NCI-H1417 (cell line): ENCODE measurements around the gene FHAD1.
"Not testable (repeated sequence)": the region's sequence is repeated elsewhere in the genome, so short reads cannot be mapped to it uniquely, and the experiment has no call there.

ENCODE experiments used
- DNase-seq, 3 experiments: peaks; one replicate each; lab custom pipeline; 2025; lab: John Stamatoyannopoulos, UW

The FHAD1 gene

GRCh38 chr1:15276691-15277446 is 29.8 kb downstream of the FHAD1 start:
- no peak for DNase-seq

- no peak for DNase-seq
Measured at GRCh38 chr1:15277447-15277838, 30.4 kb downstream of the FHAD1 start.

GRCh38 chr1:15277933-15278332 is 30.9 kb downstream of the FHAD1 start:
- DNase-seq: no peak

GRCh38 chr1:15279576-15280230 is 32.7 kb downstream of the FHAD1 start:
- DNase-seq: no peak

DNA sequence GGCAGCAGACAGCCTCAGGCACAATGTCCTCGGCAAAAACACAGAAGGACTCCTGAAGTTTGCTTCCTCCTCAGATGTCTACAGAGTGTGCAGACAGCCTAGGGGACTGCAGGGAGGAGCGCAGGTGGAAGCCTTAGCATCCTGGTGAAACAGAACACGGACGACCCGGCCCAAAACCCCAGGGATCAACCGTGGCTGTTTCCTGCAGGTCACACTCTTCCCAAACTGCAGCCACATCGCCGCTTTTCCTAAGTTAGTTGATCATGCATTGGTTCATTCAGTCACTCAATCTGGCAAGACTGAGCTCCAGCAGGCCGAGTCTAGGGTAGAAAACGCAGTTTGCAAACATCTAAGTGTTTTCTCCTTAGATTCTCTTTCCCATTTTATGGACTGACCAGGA is 33.4 kb downstream of the FHAD1 start:
- no peak for DNase-seq

GRCh38 chr1:15282038-15282437 is 35.0 kb downstream of the FHAD1 start:
- no peak for DNase-seq

GRCh38 chr1:15282810-15283474 is 35.9 kb downstream of the FHAD1 start:
- DNase-seq: peak in 1 of 3 experiments; percentile 9

GRCh38 chr1:15283526-15283925 is 36.5 kb downstream of the FHAD1 start:
- DNase-seq: peak in 1 of 3 experiments; percentile 14

DNA sequence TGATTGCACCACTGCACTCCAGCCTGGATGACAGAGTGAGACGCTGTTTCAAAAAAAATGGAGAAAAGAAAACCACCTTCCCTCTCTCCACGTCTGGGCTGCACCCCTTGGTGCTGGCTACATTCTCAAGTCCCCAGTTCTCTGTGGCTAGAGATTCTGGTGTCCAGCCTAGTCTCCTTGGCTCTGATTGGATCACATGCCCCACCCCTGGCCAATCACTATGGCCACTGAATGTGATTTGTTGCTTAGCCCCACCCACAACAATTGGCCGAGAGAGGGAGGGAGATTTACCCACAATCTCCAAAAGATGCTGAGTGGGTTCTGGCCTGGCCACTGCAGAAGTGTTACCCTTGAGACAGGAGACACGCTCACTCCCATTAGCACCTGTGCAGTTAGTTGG is 39.4 kb downstream of the FHAD1 start:
- DNase-seq: no peak

- DNase-seq: no peak
Measured at GRCh38 chr1:15287035-15287979, 40.3 kb downstream of the FHAD1 start.

DNA sequence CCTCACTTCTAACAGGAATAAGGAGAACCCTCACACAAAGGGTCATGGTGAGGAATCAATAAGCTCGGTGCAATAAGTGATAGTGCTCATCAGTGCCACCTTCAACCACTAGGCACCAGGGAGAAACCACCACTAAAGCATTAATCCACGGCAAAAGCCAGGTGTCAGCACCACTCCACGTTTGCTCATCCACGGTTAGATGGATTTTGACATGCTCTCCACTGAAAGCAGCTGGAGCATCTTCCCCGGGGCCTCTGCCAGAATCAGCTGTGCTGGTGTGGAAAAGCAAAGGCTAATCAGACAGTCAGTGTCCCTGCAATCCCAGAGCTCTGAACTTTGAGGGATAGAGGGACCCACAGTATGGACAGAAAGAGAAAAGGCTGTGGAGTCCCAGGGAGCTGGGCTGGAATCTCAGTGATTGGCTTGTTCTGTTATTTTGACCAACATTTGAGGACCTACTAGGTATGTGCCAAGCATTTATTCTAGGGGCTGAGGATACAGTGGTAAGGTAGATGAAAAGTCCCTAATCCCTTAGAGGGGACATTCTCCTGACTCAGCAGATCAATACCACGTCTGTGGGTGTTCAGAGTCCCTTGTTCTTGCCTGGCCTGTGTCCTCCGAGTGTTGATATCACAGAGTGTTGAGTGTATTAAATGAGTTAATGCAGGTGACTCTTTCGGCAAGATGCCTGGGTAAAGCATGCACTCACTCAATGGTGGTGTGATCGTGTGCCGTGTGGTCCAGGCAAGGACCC is 41.3 kb downstream of the FHAD1 start:
- peak; percentile 3 to 64 (median 24) for DNase-seq

- no peak for DNase-seq
Measured at GRCh38 chr1:15289251-15289651, 42.2 kb downstream of the FHAD1 start.

- DNase-seq: no peak
Measured at GRCh38 chr1:15290382-15290781, 43.4 kb downstream of the FHAD1 start.

DNA sequence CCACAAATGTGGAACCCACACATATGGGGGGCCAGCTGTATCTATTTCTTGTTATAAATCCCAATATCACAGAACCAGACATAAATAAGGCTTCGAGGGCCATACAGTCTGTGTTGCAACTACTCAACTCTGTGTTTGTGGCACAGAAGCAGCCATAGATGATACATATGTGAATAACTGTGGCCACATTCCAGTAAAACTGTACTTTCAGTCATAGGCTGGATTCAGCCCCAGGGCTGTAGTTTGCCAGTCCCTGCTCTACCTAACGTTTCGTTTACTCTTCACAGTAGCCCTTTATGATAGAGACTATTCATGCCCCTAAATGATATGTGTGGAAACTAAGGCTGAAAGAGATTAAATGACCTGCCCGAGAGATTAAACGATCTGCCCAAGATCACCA is 48.7 kb downstream of the FHAD1 start:
- peak in 1 of 3 experiments; percentile 6 for DNase-seq

DNA sequence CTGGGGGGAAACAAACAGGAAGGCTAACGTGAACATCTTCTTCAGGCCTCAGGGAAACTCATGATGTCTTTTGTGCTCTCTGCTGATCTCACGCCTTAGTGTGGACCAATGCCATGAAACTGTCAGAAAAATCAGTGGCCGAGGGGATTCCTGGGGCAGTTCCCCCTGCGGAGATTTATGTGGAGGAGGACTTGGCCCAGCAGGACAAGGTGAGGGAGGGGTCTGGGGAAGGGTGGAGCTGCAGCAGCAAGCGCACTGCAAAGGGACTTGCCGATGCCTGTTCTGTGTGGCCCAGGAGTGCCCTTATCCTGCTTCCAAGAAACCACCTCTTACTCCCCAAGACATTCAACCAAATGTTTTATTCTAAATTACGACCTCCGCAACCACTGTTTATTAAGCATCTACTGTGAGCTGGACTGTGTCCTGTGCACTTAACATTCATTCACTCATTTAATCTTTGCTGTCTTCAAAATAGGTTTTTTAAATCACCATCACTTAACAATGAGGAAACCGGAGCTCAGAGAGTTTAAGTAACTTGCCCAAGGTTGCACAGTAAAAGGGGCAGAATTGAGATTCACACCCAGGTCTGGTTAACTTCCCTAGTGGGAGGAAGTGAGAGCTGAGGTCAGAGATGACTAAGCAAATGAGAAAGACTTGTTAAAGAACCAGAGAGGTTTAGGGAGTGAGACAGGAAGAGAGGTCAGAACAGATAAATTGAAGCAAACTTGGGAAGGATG is 49.7 kb downstream of the FHAD1 start:
- DNase-seq: no peak

- not testable (repeated sequence) for DNase-seq
Measured at GRCh38 chr1:15297975-15298374, 51.0 kb downstream of the FHAD1 start.

DNA sequence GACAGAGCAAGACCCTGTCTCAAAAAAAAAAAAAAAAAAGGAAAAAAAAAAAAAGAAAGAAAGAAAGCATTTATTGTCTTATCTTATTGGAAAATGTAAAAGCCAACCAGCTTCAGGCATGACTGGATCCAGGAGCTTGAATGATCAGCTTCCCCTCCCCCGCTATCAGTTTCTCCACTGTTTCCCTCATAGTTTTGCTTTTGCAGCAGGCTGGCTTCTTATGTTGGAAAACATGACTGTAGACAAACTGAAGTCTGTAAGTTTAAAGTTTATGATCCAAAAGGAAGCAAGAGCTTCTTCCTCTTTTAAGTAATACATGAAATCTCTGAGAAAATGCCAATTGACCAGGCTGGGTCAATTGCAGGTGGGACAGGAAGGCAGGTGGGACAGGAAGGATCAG is 52.2 kb downstream of the FHAD1 start:
- DNase-seq: no peak

DNA sequence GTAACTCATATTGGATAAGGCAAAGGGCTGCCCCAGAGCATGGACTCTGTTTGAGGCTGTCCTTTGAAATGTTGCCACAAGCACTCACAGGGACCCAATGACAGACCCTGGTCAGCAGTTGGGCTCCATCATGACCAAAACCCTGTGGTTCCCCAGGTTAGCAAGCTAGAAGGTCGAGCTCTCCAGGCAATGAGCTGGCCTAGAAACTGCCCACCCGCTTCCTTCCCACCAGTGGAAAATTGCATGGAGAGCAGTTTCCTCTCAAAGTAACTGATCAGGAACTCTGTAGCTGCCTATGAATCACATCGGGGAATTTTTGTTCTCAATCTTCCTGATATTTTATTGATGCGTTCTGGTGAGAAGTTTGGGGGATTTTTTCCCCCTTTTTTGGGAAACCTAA is 52.8 kb downstream of the FHAD1 start:
- no peak for DNase-seq

DNA sequence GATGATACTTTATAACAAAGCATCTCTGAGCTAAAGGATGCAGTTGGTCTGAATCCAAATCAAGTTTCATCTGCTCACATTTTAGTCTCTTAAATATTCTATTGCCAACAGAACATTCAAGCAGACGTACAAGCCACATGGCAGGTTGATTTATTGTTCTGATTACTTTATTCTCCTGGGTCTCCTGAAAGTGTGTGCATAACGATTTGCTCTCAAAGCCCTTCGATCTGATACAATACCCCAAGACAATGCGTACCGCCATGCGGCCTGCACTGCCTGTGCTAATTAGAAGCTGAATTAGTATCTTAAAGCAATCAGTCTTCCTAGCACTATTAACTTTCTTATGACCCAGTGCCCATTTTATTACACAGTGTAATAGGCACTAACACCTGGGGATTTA is 56.9 kb downstream of the FHAD1 start:
- DNase-seq: peak in 2 of 3 experiments; percentile 40 to 78

DNA sequence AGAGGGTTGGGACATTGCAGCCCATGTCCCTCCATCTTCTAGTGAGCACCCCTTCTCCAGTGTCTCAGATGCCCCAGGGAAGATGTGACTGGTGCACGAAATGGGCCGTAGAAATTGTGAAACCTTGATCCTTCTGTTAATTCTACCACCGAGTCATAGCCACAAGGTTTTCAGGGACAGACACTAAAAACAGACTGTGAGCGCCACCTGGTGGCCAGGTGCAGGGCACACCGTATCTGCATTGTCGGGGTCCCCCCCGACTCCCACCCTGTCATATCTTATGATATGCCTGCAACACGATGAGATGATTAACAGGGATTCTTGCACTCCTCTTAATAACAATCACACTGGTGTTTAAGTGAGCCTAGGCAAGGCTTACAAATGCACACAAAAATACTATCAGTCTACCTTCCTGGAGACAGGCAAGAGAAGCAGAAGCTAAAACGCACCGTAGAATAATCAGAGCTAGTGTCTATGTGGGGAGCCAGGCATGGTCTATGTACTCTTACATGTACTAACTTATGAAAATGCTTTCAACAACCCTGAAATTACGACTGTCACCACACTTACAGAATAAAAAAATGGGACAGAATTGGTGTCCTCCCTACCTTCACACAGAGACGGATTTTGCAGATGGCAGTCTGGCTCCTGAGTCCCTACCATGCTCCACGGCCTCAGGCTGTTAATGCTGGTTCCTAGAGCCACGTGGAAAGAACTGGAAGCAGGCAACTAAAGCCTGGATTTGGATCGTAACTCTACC is 57.9 kb downstream of the FHAD1 start:
- peak; percentile 56 to 80 (median 64) for DNase-seq
